ENCODE data around the gene PHTF2.

DNA sequence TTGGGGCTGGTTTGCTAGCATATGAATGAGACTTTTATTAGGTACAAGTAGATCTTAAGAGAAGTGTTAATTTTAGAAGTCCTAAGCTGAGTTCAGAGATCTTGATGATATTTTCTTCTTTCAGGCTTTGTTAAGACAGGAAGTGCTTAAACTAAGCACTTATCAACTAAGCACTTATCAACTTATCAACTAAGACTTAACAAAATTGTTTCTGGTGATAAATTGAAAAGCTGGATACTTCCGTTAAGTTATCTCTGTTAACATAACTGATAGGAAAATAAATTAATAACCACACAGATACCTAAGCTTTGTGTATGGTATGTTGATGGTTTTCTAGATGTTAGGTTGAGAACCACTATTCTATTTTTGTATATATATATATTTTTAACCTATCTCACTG, 113.7 kb downstream of the PHTF2 start:
- TF ChIP-seq EZH2 (IDR thresholded peaks at IDR 0.05; ENCODE audit: low read depth), result no peak
- TF ChIP-seq CTCF (conservative IDR thresholded peaks at IDR 0.05), result no peak

Data from PC-9 (cell line).